H7 (cell line): Measurements from ENCODE around the gene IL1RL2. TPM values are rescaled to one million over a fixed set of nuclear protein-coding genes. Genes with fewer than 3 reads are reported as not detected.
A peak's percentile ranks its signal among the peaks of the same experiment; 100 is the strongest.

Experiments used
- DNase-seq: peaks from one replicate; pipeline ENCODE4 v3.0.0; 2012
- H3K27me3 ChIP-seq: 2 replicates; pipeline ENCODE4 v1.6.0; 2011; ENCODE audit warnings: mild to moderate bottlenecking, low read length; ENCODE audit not compliant: control insufficient read depth, insufficient read depth
- H3K36me3 ChIP-seq: replicated peaks from 2 replicates; pipeline ENCODE4 v1.5.1; 2011; ENCODE audit warnings: low read length; ENCODE audit not compliant: control insufficient read depth, insufficient read depth
- H3K4me3 ChIP-seq: 2 replicates; pipeline ENCODE4 v1.5.1; 2011; ENCODE audit warnings: low read depth, mild to moderate bottlenecking, control low read depth, low read length, moderate library complexity; ENCODE audit not compliant: insufficient read depth
- total RNA-seq: library from RNA; depleted of rRNA; stranded (reverse); fragments of >200 nt; shearing (Covaris generic); gene quantifications from 2 replicates; pipeline ENCODE4 v1.2.3, GENCODE V29; 2014

The IL1RL2 gene
- total RNA-seq, 1 experiment from 2014 or later: not detected

- no peaks in the 10 kb centered on the region for H3K27me3 ChIP-seq
- H3K4me3 ChIP-seq: no peak overlapping the region
- no peak for DNase-seq
- H3K36me3 ChIP-seq: no peaks in the 10 kb centered on the region
Measured at GRCh38 chr2:102197389-102198137, 10.7 kb downstream of the IL1RL2 start.

- Histone ChIP-seq H3K36me3 (no peaks in the 10 kb centered on the region), H3K27me3 (no peaks in the 10 kb centered on the region), H3K4me3 (no peak overlapping the region)
- no peak for DNase-seq
Measured at GRCh38 chr2:102200539-102200938, 13.7 kb downstream of the IL1RL2 start.

GRCh38 chr2:102204638-102205037 lies 17.8 kb downstream of the IL1RL2 start:
- Histone ChIP-seq H3K4me3 (no peak overlapping the region), H3K36me3 (no peaks in the 10 kb centered on the region), H3K27me3 (no peaks in the 10 kb centered on the region)
- no peak for DNase-seq

GRCh38 chr2:102206666-102207341 lies 20.0 kb downstream of the IL1RL2 start:
- DNase-seq: no peak
- H3K27me3 ChIP-seq: no peaks in the 10 kb centered on the region
- no peaks in the 10 kb centered on the region for H3K36me3 ChIP-seq
- no peak overlapping the region for H3K4me3 ChIP-seq

- H3K36me3 ChIP-seq: no peaks in the 10 kb centered on the region
- DNase-seq: no peak
Measured at GRCh38 chr2:102208774-102209173, 22.0 kb downstream of the IL1RL2 start.

GRCh38 chr2:102209474-102209873 lies 22.7 kb downstream of the IL1RL2 start:
- Histone ChIP-seq H3K36me3 (no peaks in the 10 kb centered on the region), H3K27me3 (no peaks in the 10 kb centered on the region), H3K4me3 (no peak overlapping the region)
- DNase-seq: no peak

More at GRCh38 chr2:102208774-102209173, 22.0 kb downstream of the IL1RL2 start:
- Histone ChIP-seq H3K4me3 (no peak overlapping the region), H3K27me3 (no peaks in the 10 kb centered on the region)

GRCh38 chr2:102217032-102217431 lies 30.2 kb downstream of the IL1RL2 start:
- DNase-seq: no peak
- no peaks in the 10 kb centered on the region for H3K36me3 ChIP-seq
- H3K27me3 ChIP-seq: no peaks in the 10 kb centered on the region
- no peak overlapping the region for H3K4me3 ChIP-seq

GRCh38 chr2:102224824-102225739 lies 38.3 kb downstream of the IL1RL2 start:
- no peaks in the 10 kb centered on the region for H3K36me3 ChIP-seq
- H3K4me3 ChIP-seq: no peak overlapping the region
- H3K27me3 ChIP-seq: no peaks in the 10 kb centered on the region
- DNase-seq: no peak

GRCh38 chr2:102226171-102226570 lies 39.3 kb downstream of the IL1RL2 start:
- H3K36me3 ChIP-seq: no peaks in the 10 kb centered on the region
- no peak for DNase-seq
- no peaks in the 10 kb centered on the region for H3K27me3 ChIP-seq
- no peak overlapping the region for H3K4me3 ChIP-seq

GRCh38 chr2:102226612-102227391 lies 40.0 kb downstream of the IL1RL2 start:
- no peaks in the 10 kb centered on the region for H3K36me3 ChIP-seq
- no peak for DNase-seq
- no peak overlapping the region for H3K4me3 ChIP-seq
- H3K27me3 ChIP-seq: no peaks in the 10 kb centered on the region

- H3K4me3 ChIP-seq: no peak overlapping the region
- DNase-seq: no peak
- no peaks in the 10 kb centered on the region for H3K27me3 ChIP-seq
- no peaks in the 10 kb centered on the region for H3K36me3 ChIP-seq
Measured at GRCh38 chr2:102229141-102229769, 42.4 kb downstream of the IL1RL2 start.

- no peak for DNase-seq
- Histone ChIP-seq H3K27me3 (no peaks in the 10 kb centered on the region), H3K4me3 (no peak overlapping the region), H3K36me3 (no peaks in the 10 kb centered on the region)
Measured at GRCh38 chr2:102230410-102230909, 43.6 kb downstream of the IL1RL2 start.

- no peak overlapping the region for H3K4me3 ChIP-seq
- H3K36me3 ChIP-seq: no peaks in the 10 kb centered on the region
- DNase-seq: peak; percentile 75
- no peaks in the 10 kb centered on the region for H3K27me3 ChIP-seq
Measured at GRCh38 chr2:102233132-102233884, 46.5 kb downstream of the IL1RL2 start.
